PFSK-1 (cell line): ENCODE data around the gene ABCC4.

Experiments
- FOXP2 ChIP-seq: optimal IDR thresholded peaks from 2 replicates; pipeline ENCODE3; 2011; ENCODE audit warnings: borderline replicate concordance, control low read depth, inconsistent platforms; ENCODE audit not compliant: insufficient read depth; ENCODE audit errors: extremely low read length, extremely low read depth
- POLR2AphosphoS5 ChIP-seq: IDR thresholded peaks from 2 replicates; pipeline ENCODE4 v1.6.1; 2012; ENCODE audit warnings: low read depth, mild to moderate bottlenecking, control low read depth, low read length, moderate library complexity
- REST ChIP-seq, 2 experiments: IDR thresholded peaks; 2 replicates each; pipeline versions ENCODE4 v1.6.1 to v1.8.0; 2011 to 2012; ENCODE audit warnings: low read depth in 2 of 2, low read length in 2 of 2, control low read depth in 1 of 2, inconsistent platforms in 1 of 2, mild to moderate bottlenecking in 1 of 2, moderate library complexity in 1 of 2; ENCODE audit not compliant: insufficient read depth in 1 of 2
- SIN3A ChIP-seq: IDR thresholded peaks from 2 replicates; pipeline ENCODE4 v1.6.1; 2012; ENCODE audit warnings: mild to moderate bottlenecking, low read length, moderate library complexity, borderline replicate concordance; ENCODE audit not compliant: insufficient read depth
- TAF1 ChIP-seq: IDR thresholded peaks from 2 replicates; pipeline ENCODE4 v1.6.1; 2012; ENCODE audit warnings: low read length, control low read depth, borderline replicate concordance; ENCODE audit not compliant: insufficient read depth

Gene ABCC4

DNA sequence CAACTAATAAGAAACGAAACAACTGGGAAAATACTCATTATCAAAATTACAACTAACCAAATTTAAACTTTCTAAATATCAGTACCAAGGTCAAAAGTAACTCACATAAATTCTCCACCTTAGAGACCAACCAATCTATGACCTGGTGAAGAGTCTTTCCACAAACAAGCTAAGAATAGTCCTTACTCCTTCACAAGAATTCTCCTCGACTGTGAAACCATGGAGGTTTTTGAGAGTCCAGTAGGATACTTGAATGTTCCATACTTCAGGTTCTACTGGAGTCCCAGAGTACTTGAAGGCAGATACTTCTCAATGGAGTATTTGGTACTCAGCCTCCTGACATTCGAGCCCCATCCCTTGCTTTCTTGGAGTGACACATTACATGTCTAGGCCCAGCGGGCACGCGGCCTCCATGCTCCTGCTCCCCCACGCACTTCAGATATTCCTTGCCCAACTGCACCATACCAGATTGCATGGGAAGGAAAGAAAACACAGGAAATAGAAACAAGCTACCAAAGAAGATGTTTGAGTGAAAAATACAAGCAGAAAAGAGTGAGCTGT is 63.9 kb downstream of the ABCC4 start:
- TF ChIP-seq TAF1 = no peak
- no peak for TF ChIP-seq SIN3A
- no peak for TF ChIP-seq FOXP2
- TF ChIP-seq REST (IDR thresholded peaks at IDR 0.05; ENCODE audit: insufficient read depth in 1 of 2, low read depth in 2 of 2, low read length in 2 of 2) = no peak
- no peak for TF ChIP-seq POLR2AphosphoS5

DNA sequence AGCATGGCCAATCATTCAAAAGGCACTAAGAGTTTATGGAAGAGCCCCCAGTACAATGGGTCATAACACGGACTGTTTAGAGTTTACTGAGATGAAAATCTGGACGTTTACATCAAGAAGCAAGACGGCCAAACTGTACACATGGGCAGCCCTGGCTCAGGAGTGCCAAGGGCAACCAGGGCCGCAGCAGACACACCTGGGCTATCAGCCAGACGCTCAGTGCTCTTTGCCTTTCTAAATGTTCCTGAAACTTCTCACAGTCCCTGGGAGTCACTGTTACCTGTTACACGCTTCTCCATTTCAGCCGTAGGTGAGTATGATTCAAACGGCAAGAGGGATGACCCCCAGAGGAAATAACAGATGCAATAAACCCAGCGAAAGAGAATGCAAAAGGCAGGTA is 64.5 kb downstream of the ABCC4 start:
- TF ChIP-seq FOXP2 (no peak), SIN3A (no peak), POLR2AphosphoS5 (no peak), TAF1 (no peak), REST (IDR thresholded peaks at IDR 0.05; ENCODE audit: insufficient read depth in 1 of 2, low read depth in 2 of 2, low read length in 2 of 2) (no peak)

GRCh38 chr13:95235974-95236373 is 65.3 kb downstream of the ABCC4 start:
- TF ChIP-seq FOXP2 (no peak), SIN3A (no peak), REST (IDR thresholded peaks at IDR 0.05; ENCODE audit: insufficient read depth in 1 of 2, low read depth in 2 of 2, low read length in 2 of 2) (no peak), TAF1 (no peak)

DNA sequence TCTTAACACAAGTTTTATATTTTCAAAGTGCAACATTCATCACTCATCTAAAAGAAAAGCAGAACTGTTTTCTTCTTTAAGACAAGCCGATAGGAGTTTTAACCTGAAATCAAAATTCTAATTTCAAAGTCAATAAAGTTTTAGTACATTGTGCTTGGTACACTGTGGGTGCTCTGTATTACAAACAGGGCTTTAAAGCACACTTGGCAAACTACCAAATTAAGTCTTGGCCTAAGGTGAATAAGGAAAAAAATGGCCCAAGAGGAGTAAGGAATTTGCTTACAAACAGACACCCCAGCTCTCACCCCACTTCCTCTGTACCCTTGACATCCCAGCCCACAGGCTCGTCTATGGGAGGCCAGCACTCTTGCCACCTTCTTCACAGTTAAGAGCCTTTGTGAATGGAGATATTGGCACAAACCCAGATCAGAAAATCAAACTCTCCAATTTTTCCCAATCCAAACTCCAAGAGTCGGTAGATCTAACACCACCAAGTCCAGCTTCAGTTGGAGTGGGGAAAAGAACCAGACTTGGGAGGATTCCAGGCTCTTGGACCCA is 66.0 kb downstream of the ABCC4 start:
- TF ChIP-seq FOXP2 (no peak), SIN3A (no peak), POLR2AphosphoS5 (no peak), REST (IDR thresholded peaks at IDR 0.05; ENCODE audit: insufficient read depth in 1 of 2, low read depth in 2 of 2, low read length in 2 of 2) (no peak), TAF1 (no peak)
